GM19455 (cell line): Measurements from ENCODE around the gene RHOH.
"Not testable (repeated sequence)": the region's sequence is repeated elsewhere in the genome, so short reads cannot be mapped to it uniquely, and the experiment has no call there.

ENCODE experiments used
- ATAC-seq: cut with Tn5 transposase; IDR thresholded peaks from one replicate; pipeline ENCODE4 v1.9.1; 2021; ENCODE audit not compliant: unreplicated experiment

The RHOH gene

DNA sequence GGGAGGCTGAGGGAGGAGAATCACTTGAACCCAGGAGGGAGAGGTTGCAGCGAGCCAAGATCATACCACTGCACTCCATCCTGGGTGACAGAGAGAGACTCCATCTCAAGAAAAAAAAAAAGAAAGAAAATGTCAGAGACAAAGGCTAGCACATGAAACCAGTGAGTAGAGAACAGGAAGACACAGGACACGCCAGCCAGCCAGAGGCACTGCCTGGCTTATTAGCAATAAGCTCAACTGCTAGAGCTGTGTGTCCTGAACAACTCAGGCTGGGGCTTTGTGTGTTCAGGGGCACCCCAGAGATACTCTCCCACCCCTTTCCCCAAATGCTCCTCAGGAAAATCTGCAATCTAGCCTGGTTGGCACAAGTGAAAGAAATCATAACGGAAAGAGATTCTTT, 60.0 kb downstream of the RHOH start:
- no peak for ATAC-seq

DNA sequence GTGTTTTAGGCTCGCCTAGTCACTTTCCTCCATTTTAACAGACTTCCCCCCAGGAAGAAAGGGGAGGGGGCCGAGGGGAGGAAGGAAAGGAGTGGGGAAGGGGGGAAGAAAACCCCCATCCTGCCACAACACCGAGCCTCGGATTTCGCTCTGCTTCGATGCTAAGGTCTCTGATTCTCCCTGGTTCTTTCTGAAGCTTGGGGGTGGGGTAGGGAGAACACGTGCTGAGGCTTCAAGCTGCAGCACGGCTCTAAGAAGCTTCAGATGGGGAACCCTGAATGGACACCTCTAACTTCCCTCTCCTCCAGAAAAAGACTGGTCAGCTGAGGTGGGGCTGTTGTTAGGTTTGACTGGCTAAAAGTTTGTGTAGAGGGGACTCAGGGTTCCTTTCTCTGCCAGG, 61.8 kb downstream of the RHOH start:
- no peak for ATAC-seq

DNA sequence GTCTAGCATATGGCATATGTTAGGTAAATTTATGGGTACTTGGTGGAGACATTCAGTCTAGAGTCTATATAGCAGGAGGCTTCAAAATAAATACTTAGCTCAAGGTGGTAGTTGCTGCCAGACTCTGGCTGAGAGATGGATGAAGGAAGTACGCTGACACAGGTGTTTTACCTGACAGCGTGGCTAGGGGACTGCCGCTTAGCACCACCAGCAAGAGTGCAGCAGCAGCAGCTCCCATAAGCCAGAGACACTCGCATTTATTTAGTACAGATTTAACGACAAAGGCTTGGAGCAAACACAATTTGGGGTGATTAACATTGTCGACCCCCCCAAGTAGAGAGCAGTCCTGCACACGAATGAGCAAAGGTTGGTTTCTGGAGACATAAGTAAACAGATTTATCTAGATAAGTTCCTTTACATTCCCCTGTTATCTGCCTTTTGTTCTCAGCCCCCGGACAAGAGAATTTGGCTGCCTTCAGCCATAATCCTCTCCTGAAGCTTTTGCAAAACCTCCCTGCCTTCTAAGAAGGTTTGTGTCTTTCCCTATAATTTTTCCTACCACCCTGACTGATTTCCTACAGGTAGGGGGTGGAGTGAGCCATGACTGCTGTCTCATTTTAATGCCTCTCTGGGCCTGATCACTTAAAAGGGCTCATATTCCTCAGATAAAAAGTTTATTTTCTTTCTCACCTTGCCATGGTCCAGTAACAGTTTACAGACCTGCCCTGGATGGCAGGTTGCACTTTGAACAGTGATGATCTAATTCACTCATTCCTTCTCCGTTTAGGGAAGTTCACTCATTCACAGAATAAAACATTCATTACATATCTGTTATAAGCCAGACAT, 64.6 kb downstream of the RHOH start:
- no peak for ATAC-seq

DNA sequence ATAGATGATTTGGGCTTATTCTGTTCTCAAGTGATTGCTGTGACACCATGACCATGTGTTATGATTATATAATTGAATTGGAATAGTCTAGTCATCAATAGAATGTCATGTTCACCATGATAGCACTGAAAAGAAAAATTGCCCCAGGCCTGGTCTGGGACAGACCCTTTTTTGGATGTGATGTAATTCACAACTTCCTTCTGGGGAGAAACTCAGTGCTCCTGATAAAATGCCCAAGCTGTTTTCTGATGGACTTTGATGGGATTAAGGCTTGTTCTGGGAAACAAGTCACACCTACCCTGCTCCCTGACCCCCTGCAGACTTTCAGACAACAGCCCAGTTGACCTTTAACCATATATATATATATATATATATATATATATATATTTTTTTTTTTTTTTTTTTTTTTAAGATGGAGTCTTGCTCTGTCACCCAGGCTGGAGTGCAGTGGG, 65.3 kb downstream of the RHOH start:
- no peak for ATAC-seq

DNA sequence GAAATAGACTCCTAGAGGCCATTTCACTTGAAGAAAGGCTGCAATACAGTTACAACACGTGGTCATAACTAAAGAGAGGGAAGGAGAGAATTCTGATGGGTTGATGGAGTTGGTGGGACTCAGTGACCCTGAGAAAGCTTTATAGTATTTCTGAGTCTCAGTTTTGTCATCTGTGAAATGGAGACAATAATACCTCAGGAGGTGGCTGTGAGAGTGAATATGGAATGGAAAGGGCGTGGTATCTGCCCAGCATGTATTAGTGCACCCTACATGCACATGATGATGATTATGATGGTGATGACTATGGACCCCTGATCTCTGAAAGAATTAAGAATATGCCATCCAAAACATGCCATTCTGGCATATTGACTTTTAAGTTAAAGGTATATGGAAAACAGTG, 66.0 kb downstream of the RHOH start:
- ATAC-seq, result no peak

DNA sequence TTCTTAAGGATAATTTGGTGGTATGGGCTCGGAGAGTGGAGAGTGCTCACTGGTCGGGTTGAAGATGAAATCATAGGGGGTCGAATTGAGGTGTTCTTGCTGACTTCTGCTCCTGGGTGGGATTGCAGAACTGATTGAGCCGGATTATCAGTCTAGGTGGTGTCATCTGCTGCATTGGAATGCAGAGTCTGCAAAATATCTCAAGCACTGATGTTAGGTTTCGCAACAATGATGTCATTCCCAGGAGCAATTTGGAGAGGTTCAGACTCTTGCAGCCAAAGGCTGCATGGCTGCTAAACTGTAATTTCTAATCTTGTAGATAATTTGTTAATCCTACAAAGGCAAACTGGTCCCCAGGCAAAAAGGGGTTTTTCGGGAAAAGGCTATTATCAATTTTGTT, 67.7 kb downstream of the RHOH start:
- ATAC-seq, result no peak

DNA sequence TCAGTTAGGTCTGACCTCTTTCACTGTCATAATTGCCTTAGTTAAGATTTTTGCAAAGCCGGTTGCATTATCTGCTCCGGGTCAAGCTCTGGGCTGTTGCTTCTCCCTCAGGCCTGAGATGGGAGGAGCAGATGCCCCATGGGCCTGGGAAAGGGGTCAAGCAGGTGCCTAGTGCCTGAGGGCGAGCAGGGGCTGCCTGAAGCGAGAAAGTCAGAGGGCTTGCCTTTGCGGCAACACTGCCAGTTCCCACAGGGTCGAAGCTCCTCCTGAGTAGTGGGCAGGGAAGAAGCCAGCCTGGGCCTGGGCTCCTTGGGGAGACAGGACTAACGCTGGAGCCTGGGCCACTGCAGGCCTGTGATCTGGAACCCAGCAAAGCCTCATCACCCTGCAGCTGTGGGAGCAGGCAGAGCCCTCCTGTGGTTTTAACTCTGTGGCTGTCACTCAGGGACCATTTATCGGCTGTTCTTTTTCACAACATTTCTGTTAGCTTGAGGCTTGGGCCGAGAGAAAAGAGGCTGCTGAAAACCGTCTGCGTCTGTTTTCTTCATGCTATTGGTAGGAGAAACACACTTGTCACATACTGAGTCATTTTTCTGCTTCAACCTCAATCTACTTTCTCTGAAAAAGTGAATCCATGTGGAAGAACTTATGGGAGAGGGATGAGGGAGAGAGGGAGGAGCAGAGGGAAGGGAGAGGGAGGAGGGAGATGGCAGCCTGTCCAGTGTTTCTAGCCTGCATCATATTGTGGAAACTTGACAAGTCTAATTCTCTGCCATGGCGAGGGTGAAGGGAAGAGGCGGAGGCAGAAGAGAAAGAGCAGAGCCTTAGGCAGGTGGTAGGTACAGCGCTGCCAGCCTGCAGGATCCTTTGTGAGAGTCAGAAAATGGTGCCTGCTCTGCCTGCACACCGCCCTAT, 68.4 kb downstream of the RHOH start:
- no peak for ATAC-seq

DNA sequence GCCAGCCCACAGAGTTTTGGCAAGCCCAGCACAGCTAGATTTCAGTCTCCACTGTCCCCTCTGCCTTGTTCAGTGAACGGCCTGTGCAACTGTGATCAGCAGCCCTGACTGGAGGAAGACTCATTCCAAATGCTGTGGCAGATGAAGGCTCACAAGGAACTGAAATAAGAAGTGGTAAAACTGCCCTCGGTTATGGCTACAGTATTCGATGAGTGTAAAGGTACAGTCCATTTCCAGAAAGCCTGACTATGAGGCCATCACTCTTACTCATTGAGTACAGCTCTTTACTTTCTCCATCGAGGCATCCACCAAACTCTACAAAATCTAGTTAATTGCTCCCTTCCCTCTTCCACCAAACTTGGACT, 69.1 kb downstream of the RHOH start:
- ATAC-seq, result no peak

DNA sequence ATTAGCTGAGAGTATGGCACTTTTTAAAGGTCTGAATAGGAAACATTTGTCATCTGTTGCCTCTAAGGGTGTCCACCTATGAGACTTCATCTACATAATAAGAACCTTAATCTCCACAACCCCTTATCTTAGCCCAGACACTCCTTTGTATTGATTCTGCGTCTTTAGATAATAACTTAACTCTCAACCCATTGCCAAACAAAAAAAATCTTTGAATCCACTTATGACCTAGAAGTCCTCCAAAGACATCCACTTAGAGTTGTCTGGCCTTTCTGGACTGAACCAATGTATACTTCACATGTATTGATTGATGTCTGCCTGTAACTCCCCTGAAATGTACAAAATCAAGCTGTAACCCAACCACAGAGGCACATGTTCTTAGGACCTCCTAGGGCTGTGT, 72.3 kb downstream of the RHOH start:
- no peak for ATAC-seq

DNA sequence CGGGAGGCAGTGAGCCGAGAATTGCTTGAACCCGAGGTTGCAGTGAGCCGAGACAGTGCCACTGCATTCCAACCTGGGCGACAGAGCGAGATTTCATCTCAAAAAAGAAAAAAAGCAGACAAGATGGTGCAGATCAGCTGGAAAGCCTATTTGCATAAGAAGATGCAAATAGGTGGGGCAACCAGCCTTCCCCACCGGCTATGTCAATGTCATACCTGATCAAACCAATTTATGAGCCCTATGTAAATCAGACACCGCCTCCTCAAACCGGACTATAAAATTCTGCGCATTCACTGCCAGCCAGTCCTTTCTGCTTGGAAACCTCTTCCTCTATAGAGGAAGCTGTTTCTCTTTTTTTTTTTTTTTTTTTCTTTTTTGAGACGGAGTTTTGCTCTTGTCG, 73.8 kb downstream of the RHOH start:
- ATAC-seq, result no peak

DNA sequence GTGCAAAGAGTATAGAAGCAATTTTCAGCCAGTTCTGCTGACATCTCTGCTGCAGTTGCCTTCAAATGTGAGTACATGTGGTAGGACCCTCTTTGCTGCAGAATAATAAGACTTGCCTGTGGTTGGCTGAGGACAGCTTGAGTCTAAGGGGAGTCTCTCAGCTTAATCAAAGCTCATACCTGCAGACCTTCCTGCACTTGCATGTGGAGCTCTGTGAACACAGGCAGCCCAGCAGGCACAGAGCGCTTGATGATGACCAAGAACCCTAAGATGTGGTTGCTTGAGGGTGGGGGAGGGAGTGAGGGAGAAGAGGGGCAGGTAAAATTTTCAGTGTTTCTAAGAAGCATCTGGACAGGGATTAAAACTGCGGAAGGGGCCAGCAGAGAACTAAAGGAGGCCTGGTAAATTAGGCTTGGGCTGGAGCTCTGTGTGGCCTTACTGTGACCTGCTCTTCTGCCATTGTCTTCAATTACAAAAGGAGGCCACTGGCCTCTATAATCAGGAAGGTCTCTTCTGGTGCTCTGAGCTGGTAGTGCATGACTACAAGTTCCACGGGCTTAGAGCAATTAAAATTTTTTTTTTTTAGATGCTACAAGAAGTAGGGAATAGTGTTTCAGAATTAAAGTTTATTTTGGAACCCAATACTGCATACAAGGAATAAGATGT, 78.4 kb downstream of the RHOH start:
- no peak for ATAC-seq

DNA sequence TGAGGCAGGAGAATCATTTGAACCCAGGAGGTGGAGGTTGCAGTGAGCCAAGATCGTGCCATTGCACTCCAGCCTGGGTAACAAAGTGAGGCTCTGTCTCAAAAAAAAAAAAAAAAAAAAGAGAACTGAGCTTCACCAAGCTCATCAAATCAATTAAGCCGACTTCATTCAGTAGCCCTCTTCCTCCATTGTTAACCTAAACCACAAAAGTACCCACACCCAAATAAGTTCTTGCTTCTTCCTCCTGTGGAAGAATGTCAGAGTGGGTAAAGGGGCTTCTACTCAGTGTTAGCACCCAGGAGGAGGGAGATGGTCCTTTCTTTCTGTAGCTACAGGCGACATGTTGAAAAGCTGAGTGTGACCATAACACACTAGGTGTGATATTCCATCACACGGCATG, 79.7 kb downstream of the RHOH start:
- ATAC-seq, result no peak

DNA sequence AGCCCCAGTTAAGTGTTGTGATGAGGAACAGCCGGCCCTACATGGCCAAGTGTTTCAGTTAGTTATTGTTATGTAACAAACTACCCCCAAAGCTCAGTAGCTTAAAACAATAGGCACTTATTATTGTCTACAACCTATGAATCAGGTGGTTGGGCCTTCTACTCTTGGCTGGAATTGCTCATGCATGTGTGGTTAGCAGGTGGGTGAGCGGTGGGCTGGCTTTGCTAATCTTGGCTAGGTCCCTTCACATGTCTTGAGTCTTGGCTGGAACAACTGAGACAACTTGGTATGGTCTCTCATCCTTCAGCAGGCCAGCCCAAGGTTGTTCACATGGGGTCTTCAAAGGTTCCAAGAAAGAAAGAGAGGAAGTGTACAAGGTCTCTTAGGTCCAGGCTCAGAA, 83.8 kb downstream of the RHOH start:
- ATAC-seq, result no peak

DNA sequence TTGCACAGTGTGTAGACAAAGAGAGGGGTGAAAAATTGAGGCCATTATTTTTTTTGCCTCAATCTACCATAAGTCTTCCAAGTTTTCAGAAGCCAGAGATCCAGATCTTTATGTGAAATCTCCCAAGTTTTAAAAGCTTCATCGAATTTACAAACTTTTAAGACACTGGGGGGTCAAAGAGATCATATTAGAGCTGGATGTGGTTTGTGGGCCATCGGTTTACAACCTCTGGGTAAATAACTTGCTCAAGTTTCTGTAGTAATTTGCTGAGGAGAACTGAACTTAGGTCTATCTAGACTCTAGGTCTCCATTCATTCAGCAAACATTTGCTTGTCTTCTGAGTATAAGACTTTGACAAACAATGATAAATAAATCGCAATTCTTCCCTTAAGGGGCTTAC, 84.3 kb downstream of the RHOH start:
- ATAC-seq, result no peak

DNA sequence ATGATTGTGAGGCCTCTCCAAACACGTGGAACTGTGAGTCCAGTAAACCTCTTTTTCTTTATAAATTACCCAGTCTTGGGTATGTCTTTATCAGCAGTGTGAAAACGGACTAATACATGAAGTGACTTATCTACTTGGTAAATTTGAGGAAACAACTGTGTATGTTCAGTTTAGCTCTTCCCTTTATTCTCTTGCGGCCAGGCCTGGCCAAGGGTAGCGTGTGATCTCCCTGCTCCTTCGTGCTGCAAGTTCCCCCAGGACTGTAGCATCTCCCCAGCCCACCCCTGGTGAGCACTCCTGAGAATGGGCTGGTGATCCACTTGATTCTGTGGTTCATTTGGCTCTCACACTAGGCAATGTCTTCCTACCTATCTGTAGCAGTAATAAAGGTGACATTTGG, 85.1 kb downstream of the RHOH start:
- no peak for ATAC-seq

DNA sequence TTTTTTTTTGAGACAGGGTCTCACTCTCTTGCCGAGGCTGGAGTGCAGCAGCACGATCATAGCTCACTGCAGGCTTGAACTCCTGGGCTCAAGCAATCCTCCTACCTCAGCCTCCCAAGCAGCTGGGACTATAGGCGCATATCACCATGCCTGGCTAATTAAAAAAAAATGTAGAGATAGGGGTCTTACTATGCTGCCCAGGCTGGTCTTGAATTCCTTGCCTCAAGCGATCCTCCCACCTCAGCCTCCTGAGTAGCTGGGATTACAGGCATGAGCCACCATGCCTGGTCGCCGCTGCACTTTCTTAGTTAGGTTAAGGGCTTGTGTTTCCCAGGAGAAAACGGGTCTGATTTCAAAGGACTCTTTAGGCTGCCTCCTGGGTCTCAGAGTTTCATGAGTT, 86.0 kb downstream of the RHOH start:
- ATAC-seq, result not testable (repeated sequence)

DNA sequence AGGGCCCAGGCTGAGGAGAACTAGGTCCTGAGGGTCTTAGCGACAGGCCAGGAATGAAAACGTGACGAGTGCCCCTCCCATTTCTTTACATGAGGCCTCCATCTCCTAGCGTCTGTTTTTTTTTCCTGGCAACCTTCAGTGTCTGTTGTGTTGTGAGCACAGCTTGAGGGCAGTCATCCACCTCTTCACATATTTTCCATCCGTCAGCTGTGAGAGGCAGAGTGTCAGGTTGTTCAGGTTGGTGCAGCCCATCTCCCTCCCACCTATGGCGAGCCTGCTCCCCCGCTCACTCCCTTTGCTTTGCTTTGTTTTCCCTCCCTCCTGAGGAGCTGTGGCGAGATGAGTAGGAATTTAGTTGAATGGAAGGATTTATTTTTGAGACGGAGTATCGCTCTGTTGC, 86.6 kb downstream of the RHOH start:
- ATAC-seq, result no peak

DNA sequence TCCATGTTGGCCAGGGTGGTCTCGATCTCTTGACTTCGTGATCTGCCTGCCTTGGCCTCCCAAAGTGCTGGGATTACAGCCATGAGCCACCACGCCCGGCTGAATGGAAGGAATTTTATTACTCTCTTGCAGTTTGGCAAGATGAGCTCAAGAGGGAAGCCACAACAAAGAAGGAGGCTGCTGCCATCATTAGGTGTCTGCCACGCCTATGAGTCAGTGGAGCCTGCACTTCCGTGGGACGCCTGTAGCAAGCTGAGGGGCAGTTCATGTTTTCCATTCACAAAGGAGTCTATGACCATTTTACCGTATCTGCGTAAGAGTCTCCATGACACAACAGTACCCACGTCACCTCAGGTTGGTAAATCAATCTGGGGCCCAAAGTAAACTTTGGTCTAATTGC, 87.1 kb downstream of the RHOH start:
- ATAC-seq, result no peak

DNA sequence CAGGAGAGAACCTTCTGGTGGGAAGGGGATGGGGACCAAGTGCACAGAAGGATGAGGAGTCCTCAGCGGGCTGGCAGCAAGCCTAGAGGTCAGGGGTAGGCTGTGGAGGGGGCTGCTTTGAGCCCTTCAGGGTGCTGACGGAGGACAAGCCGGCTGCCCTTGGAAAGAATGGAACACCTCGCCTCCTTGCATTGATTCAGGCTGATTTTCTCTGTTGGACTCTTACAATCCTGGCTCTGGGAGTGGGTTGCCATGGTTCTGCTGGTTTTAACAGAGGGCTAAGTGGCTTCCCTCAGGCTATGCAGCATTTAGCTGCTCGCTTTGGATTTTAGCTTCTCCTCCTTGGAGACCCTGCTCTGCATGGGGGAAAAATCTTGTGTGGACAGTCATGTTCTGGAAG, 88.9 kb downstream of the RHOH start:
- no peak for ATAC-seq

DNA sequence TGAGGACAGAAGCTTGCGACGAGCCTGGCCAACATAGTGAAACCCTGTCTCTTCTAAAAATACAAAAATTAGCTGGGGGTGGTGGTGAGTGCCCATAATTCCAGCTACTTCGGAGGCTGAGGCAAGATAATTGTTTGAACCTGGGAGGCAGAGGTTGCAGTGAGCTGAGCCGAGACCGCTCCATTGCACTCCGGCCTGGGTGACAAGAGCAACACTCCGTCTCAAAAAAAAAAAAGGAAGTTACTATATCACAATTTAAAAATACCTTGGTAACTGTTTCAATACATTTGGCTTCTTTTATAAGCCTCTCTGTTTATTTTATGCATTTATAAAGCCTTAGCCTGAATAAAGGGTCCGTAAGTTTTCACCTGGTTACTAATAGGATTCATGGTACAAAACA, 91.7 kb downstream of the RHOH start:
- ATAC-seq, result no peak

DNA sequence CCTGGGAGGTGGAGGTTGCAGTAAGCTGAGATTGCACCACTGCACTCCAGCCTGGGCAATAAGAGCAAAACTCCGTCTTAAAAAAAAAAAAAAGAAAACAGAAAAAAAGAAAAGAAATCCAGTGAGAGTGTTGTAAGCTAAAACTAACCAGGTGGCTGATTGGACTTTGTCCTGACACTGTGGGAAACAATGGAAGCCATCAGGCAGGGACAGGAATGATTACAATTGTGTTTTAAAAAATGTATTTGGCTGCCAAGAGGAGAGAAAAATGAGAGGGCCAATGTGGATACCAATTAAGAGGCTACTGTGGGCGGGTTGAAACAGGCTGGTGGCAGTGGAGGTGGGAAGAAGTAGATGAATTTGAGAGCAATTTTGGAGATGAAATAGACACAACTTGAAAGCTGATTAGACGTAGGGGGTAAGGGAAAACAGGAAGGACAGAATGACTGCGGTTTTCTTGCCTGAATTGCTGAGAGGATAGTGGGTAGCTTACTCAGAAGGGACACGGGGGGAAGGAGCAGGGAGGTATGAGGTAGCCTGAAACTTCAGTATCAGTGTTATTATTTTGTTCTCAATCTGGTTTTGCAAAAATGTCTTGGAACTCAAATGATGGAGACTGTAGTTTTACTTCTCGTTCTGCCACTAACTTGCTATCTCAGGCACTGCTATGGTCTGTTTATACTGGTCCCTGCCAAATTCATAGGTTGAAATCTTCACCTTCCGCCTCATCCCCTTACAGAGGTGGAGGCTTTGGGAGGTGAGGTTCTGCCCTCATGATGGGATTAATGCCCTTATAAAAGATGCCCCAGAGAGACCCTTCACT, 92.7 kb downstream of the RHOH start:
- no peak for ATAC-seq
